Stomach (tissue), 4 donors: ENCODE measurements around the gene CCT6A.
A peak's percentile ranks its signal among the peaks of the same experiment; 100 is the strongest.

Source experiments
- CTCF ChIP-seq, 7 experiments: fragments of 450-650 bp in 4 of 7; fragments of 200-600 bp in 3 of 7; sonication (generic) in 3 of 7; IDR thresholded peaks; one replicate each; pipeline ENCODE4 v1.5.1; 2016 to 2019; ENCODE audit warnings: antibody characterized with exemption in 7 of 7, control low read depth in 2 of 7, mild to moderate bottlenecking in 1 of 7
- EP300 ChIP-seq: sonication (generic); formaldehyde crosslinking; IDR thresholded peaks from one replicate; pipeline ENCODE4 v1.6.1; 2017; ENCODE audit warnings: antibody characterized with exemption
- POLR2A ChIP-seq, 4 donors: fragments of 450-650 bp; IDR thresholded peaks; one replicate each; pipeline ENCODE4 v1.6.1; 2016; ENCODE audit warnings: antibody characterized with exemption in 4 of 4, control low read depth in 2 of 4, mild to moderate bottlenecking in 1 of 4, moderate library complexity in 1 of 4
- POLR2AphosphoS5 ChIP-seq, 3 donors: sonication (generic); formaldehyde crosslinking; IDR thresholded peaks; one replicate each; pipeline ENCODE4 v1.6.1; 2016; ENCODE audit warnings: antibody characterized with exemption in 3 of 3

- TF ChIP-seq POLR2A (IDR thresholded peaks at IDR 0.05) (peak in 1 of 4 donors; percentile 76), CTCF (IDR thresholded peaks at IDR 0.05) (peak in 1 of 7 experiments; percentile 15), POLR2AphosphoS5 (IDR thresholded peaks at IDR 0.05) (peak; percentile 83 to 98 (median 95)), EP300 (no peak)
These were observed 12.5 kb downstream of the CCT6A start, which contains the start of gene SUMF2 for GRCh38 chr7:56063882-56064625.
